Measurements from ENCODE around the gene DGLUCY. TPM values are rescaled to one million over a fixed set of nuclear protein-coding genes. Genes with fewer than 3 reads are reported as not detected.

Gene DGLUCY
- total and polyA plus RNA-seq, 11 donors, result 53.7 to 234 (median 138) TPM

DNA sequence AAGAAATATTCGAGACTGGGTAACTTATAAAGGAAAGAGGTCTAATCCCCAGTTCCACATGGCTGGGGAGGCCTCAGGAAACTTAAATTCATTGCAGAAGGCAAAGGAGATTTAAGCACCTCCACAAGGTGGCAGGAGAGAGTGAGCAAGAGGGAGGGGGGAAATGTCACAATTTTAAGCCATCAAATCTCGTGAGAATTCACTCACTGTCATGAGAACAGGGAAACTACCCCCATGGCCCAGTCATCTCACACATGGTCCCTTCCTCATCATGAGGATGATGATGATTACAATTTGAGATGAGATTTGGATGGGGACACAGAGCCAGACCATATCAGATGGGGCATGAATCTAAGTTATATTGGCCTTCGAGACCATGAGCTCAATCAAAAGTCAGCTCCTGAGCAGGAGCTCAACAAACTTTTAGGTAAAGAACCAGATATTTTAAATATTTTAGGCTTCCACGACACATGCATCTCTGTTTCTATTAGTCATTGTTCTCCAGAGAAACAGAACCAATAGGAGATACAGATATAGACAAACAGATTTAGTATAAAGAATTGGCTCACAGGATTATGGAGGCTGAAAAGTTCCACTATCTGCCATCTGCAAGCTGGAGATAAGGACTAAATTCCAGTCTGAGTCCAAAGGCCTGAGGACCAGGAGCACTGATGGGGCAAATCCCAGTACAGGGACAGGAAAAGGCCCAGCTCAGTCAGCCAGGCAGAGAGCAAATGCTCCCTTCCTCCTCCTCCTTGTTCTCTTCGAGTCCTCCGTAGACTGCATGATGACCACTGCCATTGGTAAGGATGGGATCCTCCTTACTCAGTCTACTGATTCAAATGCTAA is 24.9 kb downstream of the DGLUCY start:
- DNase-seq, result no peak
- WGBS, 4 donors, result 69 to 86% (median 75%) methylated on average over 6 of the region's 6 CpGs
- H3K27me3 ChIP-seq, result no peaks in the 10 kb centered on the region
- H3K27ac ChIP-seq, result peak overlapping the region in 1 of 12 donors; percentile 2
- H3K4me3 ChIP-seq, result no peak overlapping the region
- ATAC-seq, result no peak
- intact Hi-C loops (cut with DNase I), result loop anchor here in 1 of 10 donors (2.0 kb wide), 1 partner anchor 24 kb away; the partner anchor contains the start of gene DGLUCY
- H3K4me1 ChIP-seq, result peaks cover 0 to 55% (median 17%) of the 10 kb centered on the region in 12 donors
- H3K9me3 ChIP-seq, result no peaks in the 10 kb centered on the region
- TF ChIP-seq, protein P1, sequence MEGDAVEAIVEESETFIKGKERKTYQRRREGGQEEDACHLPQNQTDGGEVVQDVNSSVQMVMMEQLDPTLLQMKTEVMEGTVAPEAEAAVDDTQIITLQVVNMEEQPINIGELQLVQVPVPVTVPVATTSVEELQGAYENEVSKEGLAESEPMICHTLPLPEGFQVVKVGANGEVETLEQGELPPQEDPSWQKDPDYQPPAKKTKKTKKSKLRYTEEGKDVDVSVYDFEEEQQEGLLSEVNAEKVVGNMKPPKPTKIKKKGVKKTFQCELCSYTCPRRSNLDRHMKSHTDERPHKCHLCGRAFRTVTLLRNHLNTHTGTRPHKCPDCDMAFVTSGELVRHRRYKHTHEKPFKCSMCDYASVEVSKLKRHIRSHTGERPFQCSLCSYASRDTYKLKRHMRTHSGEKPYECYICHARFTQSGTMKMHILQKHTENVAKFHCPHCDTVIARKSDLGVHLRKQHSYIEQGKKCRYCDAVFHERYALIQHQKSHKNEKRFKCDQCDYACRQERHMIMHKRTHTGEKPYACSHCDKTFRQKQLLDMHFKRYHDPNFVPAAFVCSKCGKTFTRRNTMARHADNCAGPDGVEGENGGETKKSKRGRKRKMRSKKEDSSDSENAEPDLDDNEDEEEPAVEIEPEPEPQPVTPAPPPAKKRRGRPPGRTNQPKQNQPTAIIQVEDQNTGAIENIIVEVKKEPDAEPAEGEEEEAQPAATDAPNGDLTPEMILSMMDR (IDR thresholded peaks at IDR 0.05), result peak; percentile 32 to 57 (median 40)
- no peak for TF ChIP-seq POLR2A (IDR thresholded peaks at IDR 0.05)
- H3K36me3 ChIP-seq, result peaks cover 0 to 43% (median 20%) of the 10 kb centered on the region in 9 donors

DNA sequence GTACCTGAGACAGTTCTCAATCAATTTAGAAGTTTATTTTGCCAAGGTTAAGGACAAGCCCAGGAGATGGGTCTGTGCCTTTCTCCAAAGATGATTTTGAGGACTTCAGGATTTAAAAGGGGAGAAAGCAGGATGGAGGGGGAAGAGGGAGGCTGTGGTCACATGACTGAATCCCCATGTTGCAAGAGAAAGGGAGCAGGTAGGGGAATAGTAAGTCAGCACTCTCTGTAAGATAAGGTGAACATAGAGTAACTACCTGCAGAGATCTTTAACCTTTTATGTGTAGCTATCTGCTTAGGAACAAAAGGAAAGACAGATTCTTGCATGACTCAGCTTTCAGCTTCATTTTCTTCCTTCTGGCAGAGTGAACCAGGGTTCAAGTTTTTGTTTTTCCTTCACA is 25.9 kb downstream of the DGLUCY start:
- intact Hi-C loops (cut with DNase I), result loop anchor here in 1 of 10 donors (2.0 kb wide), 1 partner anchor 25 kb away; the partner anchor contains the start of gene DGLUCY
- peaks cover 0 to 41% (median 13%) of the 10 kb centered on the region in 9 donors for H3K36me3 ChIP-seq

GRCh38 chr14:91140672-91141071 is 26.8 kb downstream of the DGLUCY start:
- intact Hi-C loops (cut with DNase I), result no loop called here
- H3K27ac ChIP-seq, result no peak overlapping the region
- H3K36me3 ChIP-seq, result peaks cover 0 to 42% (median 15%) of the 10 kb centered on the region in 9 donors
- H3K4me1 ChIP-seq, result peaks cover 2 to 65% (median 32%) of the 10 kb centered on the region in 12 donors
- no peak overlapping the region for H3K4me3 ChIP-seq
- H3K27me3 ChIP-seq, result no peaks in the 10 kb centered on the region
- TF ChIP-seq POLR2A (IDR thresholded peaks at IDR 0.05), result no peak
- TF ChIP-seq, protein P1 (IDR thresholded peaks at IDR 0.05), result peak; percentile 12 to 51 (median 25)
- H3K9me3 ChIP-seq, result no peaks in the 10 kb centered on the region
- no peak for DNase-seq
- peak in 1 of 4 donors; percentile 28 for ATAC-seq
- WGBS, 4 donors, result 84 to 91% (median 87%) methylated on average over 3 of the region's 3 CpGs

More for the DNA sequence above, 25.9 kb downstream of the DGLUCY start:
- H3K9me3 ChIP-seq, result no peaks in the 10 kb centered on the region
- H3K27me3 ChIP-seq, result no peaks in the 10 kb centered on the region
- no peak for TF ChIP-seq POLR2A (IDR thresholded peaks at IDR 0.05)
- TF ChIP-seq, protein P1 (IDR thresholded peaks at IDR 0.05), result no peak
- peak overlapping the region in 1 of 12 donors; percentile 33 for H3K27ac ChIP-seq
- DNase-seq (no peak), ATAC-seq (no peak)
- no peak overlapping the region for H3K4me3 ChIP-seq
- peaks cover 2 to 64% (median 24%) of the 10 kb centered on the region in 12 donors for H3K4me1 ChIP-seq

DNA sequence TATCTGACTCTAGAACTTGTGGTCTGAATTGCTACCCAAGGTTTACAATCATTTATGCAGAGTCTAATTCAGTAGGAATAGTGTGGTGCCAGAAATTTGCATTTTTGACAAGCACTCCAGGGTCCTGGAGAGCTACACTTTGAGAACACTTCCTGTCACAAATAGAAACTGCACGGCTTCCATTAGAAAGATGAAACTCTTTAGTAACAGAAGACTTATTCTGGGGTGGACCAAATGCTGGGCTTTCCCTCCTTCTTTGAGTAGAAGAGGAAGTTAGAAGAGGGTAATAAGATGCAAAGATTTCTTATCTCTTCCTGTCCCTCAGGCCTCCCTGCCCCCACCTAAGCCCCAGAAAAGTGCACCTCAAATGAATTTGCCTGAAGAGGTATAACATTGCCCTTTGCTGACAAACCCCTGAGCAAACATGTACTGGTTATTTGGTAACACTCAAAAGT is 28.4 kb downstream of the DGLUCY start:
- TF ChIP-seq, protein P1 (IDR thresholded peaks at IDR 0.05), result no peak
- no peak for TF ChIP-seq POLR2A (IDR thresholded peaks at IDR 0.05)
- intact Hi-C loops (cut with DNase I), result no loop called here
- Histone ChIP-seq H3K36me3 (peaks cover 0 to 51% (median 28%) of the 10 kb centered on the region in 9 donors), H3K4me3 (no peak overlapping the region), H3K27ac (peak overlapping the region in 2 of 12 donors; percentile 11 to 37), H3K4me1 (peaks cover 2 to 72% (median 39%) of the 10 kb centered on the region in 12 donors), H3K27me3 (no peaks in the 10 kb centered on the region), H3K9me3 (no peaks in the 10 kb centered on the region)
- no peak for DNase-seq
- 61 to 69% (median 64%) methylated on average over 1 of the region's 1 CpG for WGBS, 4 donors
- ATAC-seq, result no peak
